OCI-LY1 (cell line): ENCODE data around the gene SGCD.

ENCODE experiments used
- EZH2 ChIP-seq: fragments of 200-600 bp; sonication (generic), shearing (Covaris generic); IDR thresholded peaks from 2 replicates; pipeline ENCODE4 v1.8.0; 2017; ENCODE audit warnings: borderline replicate concordance, mixed run types, mild to moderate bottlenecking, antibody characterized with exemption, low read length, moderate library complexity, mixed read lengths
- TF ChIP-seq, protein P1 (sequence below): fragments of 200-600 bp; sonication (generic), shearing (Covaris generic); IDR thresholded peaks from 2 replicates; pipeline ENCODE4 v1.5.1; 2017; ENCODE audit warnings: mild to moderate bottlenecking, antibody characterized with exemption, low read length, moderate library complexity, mixed read lengths

DNA sequence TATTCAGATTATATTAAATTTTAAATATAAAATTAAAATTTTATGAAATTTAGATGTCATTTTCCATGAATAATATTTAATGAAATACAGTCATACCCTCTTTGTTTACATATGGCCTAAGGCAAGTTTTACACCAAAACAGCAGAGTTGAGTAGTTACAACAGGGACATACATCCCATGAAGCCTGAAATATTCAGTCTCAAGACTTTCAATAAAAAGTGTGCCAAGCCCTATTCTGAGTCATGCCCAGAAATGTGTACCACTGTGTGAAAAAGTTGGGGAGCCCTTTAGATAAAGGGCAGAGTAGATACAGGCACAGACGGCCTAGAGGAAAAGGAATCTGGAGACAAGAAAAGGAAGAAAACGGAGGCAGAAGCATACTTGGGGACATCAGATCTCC lies 261.3 kb downstream of the SGCD start:
- TF ChIP-seq, protein P1, sequence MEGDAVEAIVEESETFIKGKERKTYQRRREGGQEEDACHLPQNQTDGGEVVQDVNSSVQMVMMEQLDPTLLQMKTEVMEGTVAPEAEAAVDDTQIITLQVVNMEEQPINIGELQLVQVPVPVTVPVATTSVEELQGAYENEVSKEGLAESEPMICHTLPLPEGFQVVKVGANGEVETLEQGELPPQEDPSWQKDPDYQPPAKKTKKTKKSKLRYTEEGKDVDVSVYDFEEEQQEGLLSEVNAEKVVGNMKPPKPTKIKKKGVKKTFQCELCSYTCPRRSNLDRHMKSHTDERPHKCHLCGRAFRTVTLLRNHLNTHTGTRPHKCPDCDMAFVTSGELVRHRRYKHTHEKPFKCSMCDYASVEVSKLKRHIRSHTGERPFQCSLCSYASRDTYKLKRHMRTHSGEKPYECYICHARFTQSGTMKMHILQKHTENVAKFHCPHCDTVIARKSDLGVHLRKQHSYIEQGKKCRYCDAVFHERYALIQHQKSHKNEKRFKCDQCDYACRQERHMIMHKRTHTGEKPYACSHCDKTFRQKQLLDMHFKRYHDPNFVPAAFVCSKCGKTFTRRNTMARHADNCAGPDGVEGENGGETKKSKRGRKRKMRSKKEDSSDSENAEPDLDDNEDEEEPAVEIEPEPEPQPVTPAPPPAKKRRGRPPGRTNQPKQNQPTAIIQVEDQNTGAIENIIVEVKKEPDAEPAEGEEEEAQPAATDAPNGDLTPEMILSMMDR = no peak
- TF ChIP-seq EZH2 = no peak
